Neural progenitor cell (in vitro differentiated cells): ENCODE measurements around the gene MGAT4B.

ENCODE experiments used
- CTCF ChIP-seq: fragments of 200-600 bp; sonication (generic); IDR thresholded peaks from 2 replicates; pipeline ENCODE4 v1.5.1; 2017; ENCODE audit warnings: antibody characterized with exemption, mild to moderate bottlenecking
- EZH2 ChIP-seq: fragments of 200-600 bp; sonication (generic); IDR thresholded peaks from 2 replicates; pipeline ENCODE4 v1.6.1; 2017; ENCODE audit warnings: antibody characterized with exemption, mild to moderate bottlenecking, moderate library complexity
- EZH2phosphoT487 ChIP-seq: fragments of 200-600 bp; sonication (generic); IDR thresholded peaks from 2 replicates; pipeline ENCODE4 v1.6.1; 2017; ENCODE audit warnings: antibody characterized with exemption

- peak; percentile 61 for TF ChIP-seq CTCF
- TF ChIP-seq EZH2 = no peak
- TF ChIP-seq EZH2phosphoT487 = no peak
These were observed 10.5 kb downstream of the MGAT4B start for GRCh38 chr5:179795863-179796833.
